ENCODE measurements around the gene RRM2. TPM values are rescaled to one million over a fixed set of nuclear protein-coding genes. Genes with fewer than 3 reads are reported as not detected.

RRM2 gene
- polyA plus RNA-seq, 3 donors, result 1.5 TPM; not detected in 2

DNA sequence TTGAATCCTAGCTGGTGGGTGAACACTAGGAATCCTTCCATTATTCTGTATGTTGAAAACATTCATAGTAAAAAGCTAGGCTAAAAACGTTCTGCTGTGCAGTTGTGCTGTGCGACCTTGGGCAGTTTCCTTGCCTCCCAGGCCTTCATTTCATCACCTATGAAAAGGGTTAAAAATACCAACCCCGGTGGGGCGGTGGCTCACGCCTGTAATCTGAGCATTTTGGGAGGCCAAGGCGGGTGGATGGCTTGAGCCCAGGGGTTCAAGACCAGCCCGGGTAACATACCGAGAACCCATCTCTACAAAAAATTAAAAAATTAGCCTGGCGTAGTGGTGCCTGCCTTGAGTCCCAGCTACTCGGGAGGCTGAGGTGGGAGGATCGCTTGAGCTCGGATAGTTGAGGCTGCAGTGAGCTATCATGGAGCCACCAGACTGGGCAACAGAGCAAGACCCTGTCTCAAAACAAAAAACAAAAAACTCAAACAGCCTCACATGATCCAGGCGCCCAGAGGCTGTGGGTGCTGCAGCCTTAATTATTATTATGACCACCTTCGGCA lies 2.9 kb upstream of the RRM2 start:
- peak overlapping the region; percentile 53 to 87 (median 58) for H3K4me3 ChIP-seq (replicated peaks in 1 of 3; ENCODE audit: low read depth in 2 of 3, low read length in 3 of 3)
- H3K9me3 ChIP-seq (replicated peaks in 1 of 2; ENCODE audit: control insufficient read depth in 1 of 2, insufficient read depth in 1 of 2, low read length in 2 of 2), result no peaks in the 10 kb centered on the region
- Mint-ChIP-seq H3K4me1 (peaks cover 57% of the 10 kb centered on the region), H3K4me3 (peak overlapping the region; percentile 95 to 98), H3K36me3 (no peaks in the 10 kb centered on the region), H3K27me3 (ENCODE audit: low read depth in 3 of 3) (peaks cover 0 to 3% (median 0%) of the 10 kb centered on the region in 3 donors), H3K9me3 (no peaks in the 10 kb centered on the region), H3K27ac (peak overlapping the region; percentile 30 to 99 (median 96))
- H4K20me1 ChIP-seq (ENCODE audit: insufficient read depth, low read length), result no peaks in the 10 kb centered on the region
- peak overlapping the region; percentile 63 to 86 for H3K27ac ChIP-seq (ENCODE audit: low read depth in 1 of 2, low read length in 2 of 2)
- no peaks in the 10 kb centered on the region for H3K36me3 ChIP-seq (replicated peaks in 1 of 2; ENCODE audit: control insufficient read depth in 1 of 2, insufficient read depth in 2 of 2, low read length in 2 of 2)
- H3K9ac ChIP-seq (ENCODE audit: insufficient read depth, low read length, poor library complexity, severe bottlenecking), result peak overlapping the region; percentile 69
- 62% methylated on average over 7 of the region's 14 CpGs for WGBS (ENCODE audit: insufficient coverage)
- intact Hi-C loops (cut with micrococcal nuclease), result loop anchor here (5.0 to 10.0 kb wide), 6 partner anchors 135 to 328 kb away; partner anchors contain the start of genes HPCAL1 (in 2 of the 2) and ODC1 (in 1 of the 2)
- H2AFZ ChIP-seq (ENCODE audit: insufficient read depth, low read depth, low read length, poor library complexity, severe bottlenecking), result peak overlapping the region; percentile 90
- H3K27me3 ChIP-seq (ENCODE audit: control insufficient read depth in 2 of 2, insufficient read depth in 2 of 2, low read length in 2 of 2), result no peaks in the 10 kb centered on the region
- peaks cover 72 to 89% of the 10 kb centered on the region in 2 donors for H3K4me1 ChIP-seq (ENCODE audit: control insufficient read depth in 1 of 2, insufficient read depth in 2 of 2, low read length in 2 of 2)
- H3K79me2 ChIP-seq (ENCODE audit: insufficient read depth, low read length), result peaks cover 75% of the 10 kb centered on the region
- TF ChIP-seq, protein P1, sequence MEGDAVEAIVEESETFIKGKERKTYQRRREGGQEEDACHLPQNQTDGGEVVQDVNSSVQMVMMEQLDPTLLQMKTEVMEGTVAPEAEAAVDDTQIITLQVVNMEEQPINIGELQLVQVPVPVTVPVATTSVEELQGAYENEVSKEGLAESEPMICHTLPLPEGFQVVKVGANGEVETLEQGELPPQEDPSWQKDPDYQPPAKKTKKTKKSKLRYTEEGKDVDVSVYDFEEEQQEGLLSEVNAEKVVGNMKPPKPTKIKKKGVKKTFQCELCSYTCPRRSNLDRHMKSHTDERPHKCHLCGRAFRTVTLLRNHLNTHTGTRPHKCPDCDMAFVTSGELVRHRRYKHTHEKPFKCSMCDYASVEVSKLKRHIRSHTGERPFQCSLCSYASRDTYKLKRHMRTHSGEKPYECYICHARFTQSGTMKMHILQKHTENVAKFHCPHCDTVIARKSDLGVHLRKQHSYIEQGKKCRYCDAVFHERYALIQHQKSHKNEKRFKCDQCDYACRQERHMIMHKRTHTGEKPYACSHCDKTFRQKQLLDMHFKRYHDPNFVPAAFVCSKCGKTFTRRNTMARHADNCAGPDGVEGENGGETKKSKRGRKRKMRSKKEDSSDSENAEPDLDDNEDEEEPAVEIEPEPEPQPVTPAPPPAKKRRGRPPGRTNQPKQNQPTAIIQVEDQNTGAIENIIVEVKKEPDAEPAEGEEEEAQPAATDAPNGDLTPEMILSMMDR (IDR thresholded peaks at IDR 0.05), result no peak
- DNase-seq, result no peak
- peak overlapping the region; percentile 88 for H3K4me2 ChIP-seq (replicated peaks; ENCODE audit: extremely low read depth, low read length, poor library complexity, severe bottlenecking)

DNA sequence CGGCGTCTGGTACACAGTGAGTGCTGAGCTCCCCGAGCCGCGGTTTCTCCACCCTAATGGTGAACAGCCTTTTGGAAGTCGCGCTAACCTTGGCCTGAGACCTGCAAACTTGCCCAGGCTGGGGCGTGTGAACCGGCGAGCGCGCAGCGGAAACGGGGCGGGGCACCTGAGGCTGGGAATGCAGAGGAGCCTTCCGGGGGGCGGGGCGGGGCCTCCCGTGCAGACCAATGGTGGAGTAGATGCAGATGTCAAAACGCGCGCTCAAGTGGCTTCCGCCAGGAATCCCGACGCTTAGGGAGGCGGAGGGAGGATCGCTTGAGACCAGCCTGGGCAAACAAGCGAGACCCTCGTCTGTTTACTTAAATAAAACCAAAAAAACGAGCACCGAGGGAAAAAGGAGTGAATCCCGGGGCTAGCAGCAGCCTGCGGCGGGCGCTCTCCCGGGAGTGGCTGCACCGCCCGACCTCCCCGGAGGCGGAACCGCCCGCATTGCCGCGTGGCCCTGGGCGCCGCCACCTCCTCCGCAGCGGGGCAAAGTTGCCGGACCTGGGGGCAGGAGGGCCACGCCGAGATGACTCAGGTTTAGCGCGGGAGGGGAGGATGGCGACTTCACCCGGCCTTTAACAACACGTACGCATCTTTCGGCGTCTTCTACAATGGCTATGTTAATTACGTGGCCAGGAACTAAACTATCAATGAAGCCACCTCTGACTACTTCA lies 2.2 kb upstream of the RRM2 start:
- Mint-ChIP-seq H3K27ac (peak overlapping the region; percentile 93 to 99 (median 98)), H3K4me1 (peaks cover 60% of the 10 kb centered on the region), H3K27me3 (ENCODE audit: low read depth in 3 of 3) (peaks cover 0 to 1% (median 0%) of the 10 kb centered on the region in 3 donors), H3K9me3 (no peaks in the 10 kb centered on the region), H3K36me3 (peaks cover 0 to 4% of the 10 kb centered on the region in 2 donors), H3K4me3 (peak overlapping the region; percentile 95 to 98)
- TF ChIP-seq, protein P1 (IDR thresholded peaks at IDR 0.05), result no peak
- intact Hi-C loops (cut with micrococcal nuclease), result loop anchor here (5.0 to 10.0 kb wide), 5 partner anchors 154 to 327 kb away; partner anchors contain the start of genes HPCAL1 (in 2 of the 2) and ODC1 (in 1 of the 2)
- Histone ChIP-seq H4K20me1 (ENCODE audit: insufficient read depth, low read length) (no peaks in the 10 kb centered on the region), H3K79me2 (ENCODE audit: insufficient read depth, low read length) (peaks cover 77% of the 10 kb centered on the region), H3K36me3 (replicated peaks in 1 of 2; ENCODE audit: control insufficient read depth in 1 of 2, insufficient read depth in 2 of 2, low read length in 2 of 2) (no peaks in the 10 kb centered on the region), H3K4me2 (replicated peaks; ENCODE audit: extremely low read depth, low read length, poor library complexity, severe bottlenecking) (peak overlapping the region; percentile 88), H2AFZ (ENCODE audit: insufficient read depth, low read depth, low read length, poor library complexity, severe bottlenecking) (peak overlapping the region; percentile 90), H3K27me3 (ENCODE audit: control insufficient read depth in 2 of 2, insufficient read depth in 2 of 2, low read length in 2 of 2) (no peaks in the 10 kb centered on the region), H3K4me3 (replicated peaks in 1 of 3; ENCODE audit: low read depth in 2 of 3, low read length in 3 of 3) (peak overlapping the region; percentile 53 to 87 (median 58)), H3K27ac (ENCODE audit: low read depth in 1 of 2, low read length in 2 of 2) (peak overlapping the region; percentile 63 to 86), H3K9me3 (replicated peaks in 1 of 2; ENCODE audit: control insufficient read depth in 1 of 2, insufficient read depth in 1 of 2, low read length in 2 of 2) (no peaks in the 10 kb centered on the region), H3K4me1 (ENCODE audit: control insufficient read depth in 1 of 2, insufficient read depth in 2 of 2, low read length in 2 of 2) (peaks cover 73 to 92% of the 10 kb centered on the region in 2 donors), H3K9ac (ENCODE audit: insufficient read depth, low read length, poor library complexity, severe bottlenecking) (peak overlapping the region; percentile 69)
- WGBS (ENCODE audit: insufficient coverage), result 0% methylated on average over 55 of the region's 60 CpGs
- DNase-seq, result peak; percentile 77 to 87 (median 81)
